ENCODE data around the gene FZD7. TPM values are rescaled to one million over a fixed set of nuclear protein-coding genes. Genes with fewer than 3 reads are reported as not detected.

FZD7 gene
- total and polyA plus RNA-seq, 10 of the 15 experiments (the other 5 are each of a cell fraction or from before 2014, with no cell fraction given): 0.24 to 2.4 (median 0.75) TPM

DNA sequence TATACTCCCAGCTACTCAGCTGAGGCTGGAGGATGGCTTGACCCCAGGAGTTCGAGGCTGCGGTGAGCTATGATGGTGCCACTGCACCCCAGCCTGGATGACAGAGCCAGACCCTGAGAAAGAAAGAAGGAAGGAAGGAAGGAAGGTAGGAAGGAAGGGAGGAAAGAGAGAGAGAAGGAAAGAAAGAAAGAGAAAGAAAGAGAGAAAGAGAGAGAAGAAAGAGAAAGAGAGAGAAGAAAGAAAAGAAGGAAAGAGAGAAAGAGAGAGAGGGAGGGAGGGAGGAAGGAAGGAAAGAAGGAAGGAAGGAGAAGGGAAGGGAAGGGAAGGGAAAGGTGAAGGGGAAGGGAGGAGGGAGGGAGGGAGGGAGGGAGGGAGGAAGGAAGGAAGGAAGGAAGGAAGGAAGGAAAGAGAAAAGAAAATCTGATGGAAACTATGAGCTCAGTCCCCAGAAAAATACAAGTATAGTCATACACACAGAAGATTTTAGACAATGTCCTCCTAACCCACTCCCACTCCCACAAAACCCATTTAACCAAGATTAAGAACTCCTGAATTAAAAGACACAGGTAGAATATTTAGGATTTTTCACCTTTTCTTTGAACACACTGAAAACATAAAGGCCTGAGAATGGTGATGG lies 15.6 kb downstream of the FZD7 start:
- Histone ChIP-seq H3K4me1 (ENCODE audit: control insufficient read depth, insufficient read depth, low read length) (no peaks in the 10 kb centered on the region), H3K9ac (ENCODE audit: control insufficient read depth, insufficient read depth, low read length) (no peak overlapping the region), H3K79me2 (ENCODE audit: control insufficient read depth, insufficient read depth, low read length) (no peaks in the 10 kb centered on the region), H4K20me1 (ENCODE audit: control insufficient read depth, insufficient read depth) (no peaks in the 10 kb centered on the region), H3K36me3 (ENCODE audit: control insufficient read depth in 2 of 2, insufficient read depth in 2 of 2, low read length in 1 of 2) (no peaks in the 10 kb centered on the region), H3K9me3 (replicated peaks; ENCODE audit: control insufficient read depth, insufficient read depth, low read length) (no peaks in the 10 kb centered on the region), H3K4me2 (ENCODE audit: control insufficient read depth, insufficient read depth) (no peak overlapping the region), H3K4me3 (no peak overlapping the region), H2AFZ (ENCODE audit: control insufficient read depth, low read depth, low read length) (no peak overlapping the region), H3K27me3 (replicated peaks in 1 of 2; ENCODE audit: control insufficient read depth in 2 of 2, insufficient read depth in 2 of 2, low read length in 1 of 2) (0 out of 4 replicates have a peak, but pooled peaks cover 0 to 2% of the 10 kb centered on the region in 2 experiments), H3K27ac (ENCODE audit: control insufficient read depth, insufficient read depth) (no peak overlapping the region)
- BruUV-seq (replicated peaks): no TSS peak
- SMC1A ChIA-PET (ENCODE audit: uncharacterized antibody, unreplicated experiment): interaction anchor here (1.4 to 2.0 kb wide), 2 partner anchors 15 to 18 kb away, joined by 4 read pairs; no protein-coding TSS in a partner anchor
- in situ Hi-C loops (cut with MboI): no loop called here
- TF ChIP-seq BACH1 (IDR thresholded peaks at IDR 0.05; ENCODE audit: borderline replicate concordance): no peak
- TF ChIP-seq, protein P1, sequence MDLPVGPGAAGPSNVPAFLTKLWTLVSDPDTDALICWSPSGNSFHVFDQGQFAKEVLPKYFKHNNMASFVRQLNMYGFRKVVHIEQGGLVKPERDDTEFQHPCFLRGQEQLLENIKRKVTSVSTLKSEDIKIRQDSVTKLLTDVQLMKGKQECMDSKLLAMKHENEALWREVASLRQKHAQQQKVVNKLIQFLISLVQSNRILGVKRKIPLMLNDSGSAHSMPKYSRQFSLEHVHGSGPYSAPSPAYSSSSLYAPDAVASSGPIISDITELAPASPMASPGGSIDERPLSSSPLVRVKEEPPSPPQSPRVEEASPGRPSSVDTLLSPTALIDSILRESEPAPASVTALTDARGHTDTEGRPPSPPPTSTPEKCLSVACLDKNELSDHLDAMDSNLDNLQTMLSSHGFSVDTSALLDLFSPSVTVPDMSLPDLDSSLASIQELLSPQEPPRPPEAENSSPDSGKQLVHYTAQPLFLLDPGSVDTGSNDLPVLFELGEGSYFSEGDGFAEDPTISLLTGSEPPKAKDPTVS (IDR thresholded peaks at IDR 0.05; ENCODE audit: low read depth, low read length): no peak
- no peak for TF ChIP-seq NRF1 (conservative IDR thresholded peaks at IDR 0.05; ENCODE audit: low read depth, low read length)
- no peak for TF ChIP-seq ZNF274 (IDR thresholded peaks at IDR 0.05; ENCODE audit: insufficient read depth, insufficient read length)
- TF ChIP-seq POLR2A (IDR thresholded peaks at IDR 0.05; ENCODE audit: low read depth, low read length): no peak
- no peak for TF ChIP-seq NFYB (IDR thresholded peaks at IDR 0.05; ENCODE audit: insufficient read depth, low read depth, low read length)
- TF ChIP-seq, protein P2, sequence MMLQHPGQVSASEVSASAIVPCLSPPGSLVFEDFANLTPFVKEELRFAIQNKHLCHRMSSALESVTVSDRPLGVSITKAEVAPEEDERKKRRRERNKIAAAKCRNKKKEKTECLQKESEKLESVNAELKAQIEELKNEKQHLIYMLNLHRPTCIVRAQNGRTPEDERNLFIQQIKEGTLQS (IDR thresholded peaks at IDR 0.05; ENCODE audit: borderline replicate concordance, extremely low read depth, low read depth, low read length): no peak
- no peak for TF ChIP-seq KDM1A (IDR thresholded peaks at IDR 0.05; ENCODE audit: borderline replicate concordance)
- TF ChIP-seq, protein P3, sequence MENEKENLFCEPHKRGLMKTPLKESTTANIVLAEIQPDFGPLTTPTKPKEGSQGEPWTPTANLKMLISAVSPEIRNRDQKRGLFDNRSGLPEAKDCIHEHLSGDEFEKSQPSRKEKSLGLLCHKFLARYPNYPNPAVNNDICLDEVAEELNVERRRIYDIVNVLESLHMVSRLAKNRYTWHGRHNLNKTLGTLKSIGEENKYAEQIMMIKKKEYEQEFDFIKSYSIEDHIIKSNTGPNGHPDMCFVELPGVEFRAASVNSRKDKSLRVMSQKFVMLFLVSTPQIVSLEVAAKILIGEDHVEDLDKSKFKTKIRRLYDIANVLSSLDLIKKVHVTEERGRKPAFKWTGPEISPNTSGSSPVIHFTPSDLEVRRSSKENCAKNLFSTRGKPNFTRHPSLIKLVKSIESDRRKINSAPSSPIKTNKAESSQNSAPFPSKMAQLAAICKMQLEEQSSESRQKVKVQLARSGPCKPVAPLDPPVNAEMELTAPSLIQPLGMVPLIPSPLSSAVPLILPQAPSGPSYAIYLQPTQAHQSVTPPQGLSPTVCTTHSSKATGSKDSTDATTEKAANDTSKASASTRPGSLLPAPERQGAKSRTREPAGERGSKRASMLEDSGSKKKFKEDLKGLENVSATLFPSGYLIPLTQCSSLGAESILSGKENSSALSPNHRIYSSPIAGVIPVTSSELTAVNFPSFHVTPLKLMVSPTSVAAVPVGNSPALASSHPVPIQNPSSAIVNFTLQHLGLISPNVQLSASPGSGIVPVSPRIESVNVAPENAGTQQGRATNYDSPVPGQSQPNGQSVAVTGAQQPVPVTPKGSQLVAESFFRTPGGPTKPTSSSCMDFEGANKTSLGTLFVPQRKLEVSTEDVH (IDR thresholded peaks at IDR 0.05; ENCODE audit: low read depth, partially characterized antibody): no peak
- no peak for TF ChIP-seq MYB (IDR thresholded peaks at IDR 0.05; ENCODE audit: borderline replicate concordance, low read depth, low read length)
- TF ChIP-seq, protein P4, sequence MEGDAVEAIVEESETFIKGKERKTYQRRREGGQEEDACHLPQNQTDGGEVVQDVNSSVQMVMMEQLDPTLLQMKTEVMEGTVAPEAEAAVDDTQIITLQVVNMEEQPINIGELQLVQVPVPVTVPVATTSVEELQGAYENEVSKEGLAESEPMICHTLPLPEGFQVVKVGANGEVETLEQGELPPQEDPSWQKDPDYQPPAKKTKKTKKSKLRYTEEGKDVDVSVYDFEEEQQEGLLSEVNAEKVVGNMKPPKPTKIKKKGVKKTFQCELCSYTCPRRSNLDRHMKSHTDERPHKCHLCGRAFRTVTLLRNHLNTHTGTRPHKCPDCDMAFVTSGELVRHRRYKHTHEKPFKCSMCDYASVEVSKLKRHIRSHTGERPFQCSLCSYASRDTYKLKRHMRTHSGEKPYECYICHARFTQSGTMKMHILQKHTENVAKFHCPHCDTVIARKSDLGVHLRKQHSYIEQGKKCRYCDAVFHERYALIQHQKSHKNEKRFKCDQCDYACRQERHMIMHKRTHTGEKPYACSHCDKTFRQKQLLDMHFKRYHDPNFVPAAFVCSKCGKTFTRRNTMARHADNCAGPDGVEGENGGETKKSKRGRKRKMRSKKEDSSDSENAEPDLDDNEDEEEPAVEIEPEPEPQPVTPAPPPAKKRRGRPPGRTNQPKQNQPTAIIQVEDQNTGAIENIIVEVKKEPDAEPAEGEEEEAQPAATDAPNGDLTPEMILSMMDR (IDR thresholded peaks at IDR 0.05 in 2 of 3, conservative IDR thresholded peaks at IDR 0.05 in 1 of 3; ENCODE audit: control insufficient read depth in 2 of 3, extremely low read depth in 1 of 3, insufficient read depth in 1 of 3, low read depth in 3 of 3, low read length in 3 of 3): no peak
- no peak for TF ChIP-seq SPI1 (IDR thresholded peaks at IDR 0.05; ENCODE audit: borderline replicate concordance, insufficient read depth, low read depth, low read length)
- no peak for TF ChIP-seq ATF7 (IDR thresholded peaks at IDR 0.05; ENCODE audit: low read depth)
- no peak for TF ChIP-seq POLR2AphosphoS5 (IDR thresholded peaks at IDR 0.05; ENCODE audit: low read length)
- TF ChIP-seq HCFC1 (IDR thresholded peaks at IDR 0.05; ENCODE audit: low read length): no peak
- TF ChIP-seq, protein P5, sequence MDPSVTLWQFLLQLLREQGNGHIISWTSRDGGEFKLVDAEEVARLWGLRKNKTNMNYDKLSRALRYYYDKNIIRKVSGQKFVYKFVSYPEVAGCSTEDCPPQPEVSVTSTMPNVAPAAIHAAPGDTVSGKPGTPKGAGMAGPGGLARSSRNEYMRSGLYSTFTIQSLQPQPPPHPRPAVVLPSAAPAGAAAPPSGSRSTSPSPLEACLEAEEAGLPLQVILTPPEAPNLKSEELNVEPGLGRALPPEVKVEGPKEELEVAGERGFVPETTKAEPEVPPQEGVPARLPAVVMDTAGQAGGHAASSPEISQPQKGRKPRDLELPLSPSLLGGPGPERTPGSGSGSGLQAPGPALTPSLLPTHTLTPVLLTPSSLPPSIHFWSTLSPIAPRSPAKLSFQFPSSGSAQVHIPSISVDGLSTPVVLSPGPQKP (IDR thresholded peaks at IDR 0.05; ENCODE audit: low read depth, low read length): no peak
- POLR2A ChIA-PET: no interaction called here
- DNase-seq (ENCODE audit: low read depth, low spot score) (no peak), FAIRE-seq (no peak), ATAC-seq (no peak)
- intact Hi-C loops (cut with micrococcal nuclease; ENCODE audit: unreplicated experiment): no loop called here
- RAD21 ChIA-PET (ENCODE audit: unreplicated experiment): no interaction called here
- WGBS (ENCODE audit: insufficient coverage, insufficient replicate concordance, low lambda C conversion rate, missing lambda C conversion rate): 89% methylated on average over 2 of the region's 2 CpGs
- CTCF ChIA-PET: interaction anchor here (1.0 kb wide), 1 partner anchor 66 kb away, joined by 3 read pairs; no protein-coding TSS in a partner anchor

Data from GM12878 (cell line).